ENCODE data around the gene CCT7.

DNA sequence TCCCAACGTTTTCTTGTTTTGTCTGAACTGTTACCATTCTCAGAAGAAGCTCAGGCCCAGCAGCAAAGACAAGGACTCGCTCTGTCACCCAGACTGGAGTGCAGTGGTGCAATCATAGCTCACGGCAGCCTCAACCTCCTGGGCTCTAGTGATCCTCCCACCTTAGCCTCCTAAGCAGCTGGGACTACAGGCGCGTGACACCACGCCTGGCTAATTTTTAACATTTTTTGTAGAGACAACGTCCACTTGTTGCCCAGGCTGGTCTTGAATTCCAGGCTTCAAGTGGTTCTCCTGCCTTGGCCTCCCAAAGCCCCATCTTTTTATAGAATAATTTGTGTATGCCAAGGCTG, 22.0 kb upstream of the CCT7 start:
- no peak for TF ChIP-seq RFX5 (IDR thresholded peaks at IDR 0.05)
- no peak for TF ChIP-seq JUNB (IDR thresholded peaks at IDR 0.05)
- TF ChIP-seq, protein P1, sequence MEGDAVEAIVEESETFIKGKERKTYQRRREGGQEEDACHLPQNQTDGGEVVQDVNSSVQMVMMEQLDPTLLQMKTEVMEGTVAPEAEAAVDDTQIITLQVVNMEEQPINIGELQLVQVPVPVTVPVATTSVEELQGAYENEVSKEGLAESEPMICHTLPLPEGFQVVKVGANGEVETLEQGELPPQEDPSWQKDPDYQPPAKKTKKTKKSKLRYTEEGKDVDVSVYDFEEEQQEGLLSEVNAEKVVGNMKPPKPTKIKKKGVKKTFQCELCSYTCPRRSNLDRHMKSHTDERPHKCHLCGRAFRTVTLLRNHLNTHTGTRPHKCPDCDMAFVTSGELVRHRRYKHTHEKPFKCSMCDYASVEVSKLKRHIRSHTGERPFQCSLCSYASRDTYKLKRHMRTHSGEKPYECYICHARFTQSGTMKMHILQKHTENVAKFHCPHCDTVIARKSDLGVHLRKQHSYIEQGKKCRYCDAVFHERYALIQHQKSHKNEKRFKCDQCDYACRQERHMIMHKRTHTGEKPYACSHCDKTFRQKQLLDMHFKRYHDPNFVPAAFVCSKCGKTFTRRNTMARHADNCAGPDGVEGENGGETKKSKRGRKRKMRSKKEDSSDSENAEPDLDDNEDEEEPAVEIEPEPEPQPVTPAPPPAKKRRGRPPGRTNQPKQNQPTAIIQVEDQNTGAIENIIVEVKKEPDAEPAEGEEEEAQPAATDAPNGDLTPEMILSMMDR (IDR thresholded peaks at IDR 0.05) = no peak
- TF ChIP-seq NPAS2 (CRISPR knock-in tag; IDR thresholded peaks at IDR 0.05; ENCODE audit: borderline replicate concordance) = no peak
- no peak for TF ChIP-seq POLR2A (IDR thresholded peaks at IDR 0.05; ENCODE audit: low read length)
